Measurements from ENCODE around the gene DNASE1L2.

The DNASE1L2 gene

DNA sequence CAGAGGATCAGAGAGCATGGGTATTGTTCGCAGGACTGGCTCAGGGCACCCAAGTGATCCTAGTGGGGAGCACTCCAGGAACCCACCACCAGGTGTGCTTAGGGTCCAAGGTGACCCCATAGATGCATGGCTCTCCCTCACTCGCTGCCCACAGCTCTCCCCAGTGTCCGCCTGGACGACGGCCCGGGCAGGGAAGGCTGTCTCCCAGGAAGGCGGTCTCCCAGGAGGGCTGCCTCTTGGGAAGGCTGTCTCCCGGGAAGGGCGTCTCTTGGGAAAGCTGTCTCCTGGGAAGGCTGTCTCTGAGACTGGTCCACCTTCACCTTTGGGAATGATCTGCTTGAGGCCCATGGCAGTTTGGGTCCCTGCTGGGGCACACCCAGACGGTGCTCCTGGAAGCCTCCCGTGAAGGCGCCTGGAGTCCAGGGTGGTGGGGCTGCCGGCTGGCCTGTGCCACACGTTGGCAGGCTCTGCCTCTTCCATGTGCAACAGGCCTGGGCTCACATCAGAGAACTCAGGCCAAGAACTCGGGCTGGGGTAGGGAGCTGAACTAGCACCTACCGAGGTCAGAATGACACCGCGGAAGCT, 10.1 kb downstream of the DNASE1L2 start:
- Histone ChIP-seq H3K27me3 (no peaks in the 10 kb centered on the region), H3K4me3 (ENCODE audit: low read depth in 1 of 2, low read length in 1 of 2) (no peak overlapping the region), H3K9me3 (no peaks in the 10 kb centered on the region), H3K36me3 (peaks cover 45% of the 10 kb centered on the region), H3K27ac (no peak overlapping the region), H3K4me1 (ENCODE audit: control insufficient read depth in 1 of 2, insufficient read depth in 1 of 2, low read depth in 1 of 2, low read length in 1 of 2) (peaks cover 8 to 12% of the 10 kb centered on the region in 2 experiments)
- TF ChIP-seq, protein P1, sequence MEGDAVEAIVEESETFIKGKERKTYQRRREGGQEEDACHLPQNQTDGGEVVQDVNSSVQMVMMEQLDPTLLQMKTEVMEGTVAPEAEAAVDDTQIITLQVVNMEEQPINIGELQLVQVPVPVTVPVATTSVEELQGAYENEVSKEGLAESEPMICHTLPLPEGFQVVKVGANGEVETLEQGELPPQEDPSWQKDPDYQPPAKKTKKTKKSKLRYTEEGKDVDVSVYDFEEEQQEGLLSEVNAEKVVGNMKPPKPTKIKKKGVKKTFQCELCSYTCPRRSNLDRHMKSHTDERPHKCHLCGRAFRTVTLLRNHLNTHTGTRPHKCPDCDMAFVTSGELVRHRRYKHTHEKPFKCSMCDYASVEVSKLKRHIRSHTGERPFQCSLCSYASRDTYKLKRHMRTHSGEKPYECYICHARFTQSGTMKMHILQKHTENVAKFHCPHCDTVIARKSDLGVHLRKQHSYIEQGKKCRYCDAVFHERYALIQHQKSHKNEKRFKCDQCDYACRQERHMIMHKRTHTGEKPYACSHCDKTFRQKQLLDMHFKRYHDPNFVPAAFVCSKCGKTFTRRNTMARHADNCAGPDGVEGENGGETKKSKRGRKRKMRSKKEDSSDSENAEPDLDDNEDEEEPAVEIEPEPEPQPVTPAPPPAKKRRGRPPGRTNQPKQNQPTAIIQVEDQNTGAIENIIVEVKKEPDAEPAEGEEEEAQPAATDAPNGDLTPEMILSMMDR (IDR thresholded peaks at IDR 0.05) = no peak

DNA sequence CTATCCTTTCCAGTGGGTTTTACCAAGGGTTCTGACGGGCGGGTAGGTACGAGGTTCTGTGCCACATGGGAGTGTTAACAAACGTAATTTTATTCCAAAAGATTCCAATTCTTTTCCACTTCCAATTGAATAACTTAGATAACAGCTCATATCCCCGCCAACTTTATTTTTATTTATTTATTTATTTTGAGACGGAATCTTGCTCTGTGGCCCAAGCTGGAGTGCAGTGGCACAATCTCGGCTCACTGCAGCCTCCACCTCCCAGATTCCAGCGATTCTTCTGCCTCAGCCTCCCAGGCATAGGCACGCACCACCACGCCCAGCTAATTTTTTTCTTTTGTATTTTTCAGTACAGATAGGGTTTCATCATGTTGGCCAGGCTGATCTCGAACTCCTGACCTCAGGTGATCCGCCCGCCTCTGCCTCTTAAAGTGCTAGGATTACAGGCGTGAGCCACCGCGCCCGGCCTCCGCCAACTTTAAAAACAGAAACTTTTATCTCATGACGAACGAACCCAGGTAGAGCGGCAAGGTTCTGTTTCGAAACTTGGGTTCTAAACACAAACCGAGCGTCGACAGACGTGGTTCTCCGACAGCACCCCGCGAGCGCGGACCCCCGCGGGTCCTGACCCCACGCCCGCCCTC, 14.5 kb downstream of the DNASE1L2 start:
- Histone ChIP-seq H3K36me3 (peaks cover 39% of the 10 kb centered on the region), H3K4me1 (ENCODE audit: control insufficient read depth in 1 of 2, insufficient read depth in 1 of 2, low read depth in 1 of 2, low read length in 1 of 2) (peaks cover 16 to 21% of the 10 kb centered on the region in 2 experiments), H3K27ac (peak overlapping the region; percentile 83), H3K27me3 (no peaks in the 10 kb centered on the region), H3K9me3 (no peaks in the 10 kb centered on the region), H3K4me3 (ENCODE audit: low read depth in 1 of 2, low read length in 1 of 2) (peak overlapping the region; percentile 73)
- TF ChIP-seq, protein P1 (IDR thresholded peaks at IDR 0.05) = no peak

DNA sequence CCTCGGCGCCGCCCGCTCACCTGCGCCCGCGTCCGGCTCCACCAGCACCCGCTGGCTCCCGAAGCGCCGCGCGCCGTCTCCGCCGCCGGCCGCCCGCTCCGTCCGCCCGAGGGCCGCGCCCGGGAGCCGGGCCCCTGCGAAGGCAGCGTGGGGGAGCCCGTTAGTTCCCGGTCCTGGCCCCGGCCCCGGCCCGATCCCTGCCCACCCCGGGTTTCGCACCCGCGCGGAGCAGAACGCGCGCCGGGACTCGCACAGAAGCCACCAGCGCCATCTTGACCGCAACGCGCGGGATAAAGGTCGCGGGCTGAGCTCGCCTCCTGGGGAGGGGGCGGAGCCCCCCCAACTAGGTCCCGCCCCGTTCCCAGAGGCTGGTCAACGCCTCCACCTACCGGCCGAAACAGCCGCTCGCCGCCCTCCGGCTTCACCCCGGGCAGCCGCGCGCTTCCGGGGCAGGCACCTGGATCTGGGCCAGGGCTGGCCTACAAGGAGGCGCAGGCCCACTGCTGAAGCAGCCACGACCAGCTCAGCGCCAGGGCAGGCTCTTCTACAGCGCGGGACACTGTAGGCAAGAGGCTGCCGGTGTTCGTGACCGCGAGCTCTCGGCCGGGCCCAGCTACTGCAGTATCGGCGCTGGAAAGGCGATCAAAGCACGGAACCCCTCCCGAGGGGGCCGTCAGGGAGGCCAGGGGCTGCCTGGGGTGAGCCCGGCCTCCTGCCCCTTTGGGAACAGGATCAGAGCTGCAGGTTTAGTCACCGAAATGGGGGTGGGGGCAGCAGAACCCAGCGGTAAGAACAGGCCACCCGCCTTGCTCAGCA, 15.3 kb downstream of the DNASE1L2 start, which contains the start of gene ECI1:
Gene ECI1 (minus strand): TSS at position 292 of the 816 bp plus-strand sequence. CDS start 21 bp downstream, at position 271.
- Histone ChIP-seq H3K27ac (peak within 1 kb of the TSS; percentile 83), H3K9me3 (no peaks in the 10 kb centered on the region), H3K27me3 (no peaks in the 10 kb centered on the region), H3K4me1 (ENCODE audit: control insufficient read depth in 1 of 2, insufficient read depth in 1 of 2, low read depth in 1 of 2, low read length in 1 of 2) (peaks cover 16 to 21% of the 10 kb centered on the region in 2 experiments), H3K4me3 (ENCODE audit: low read depth in 1 of 2, low read length in 1 of 2) (peak within 1 kb of the TSS; percentile 73), H3K36me3 (peaks cover 39% of the 10 kb centered on the region)
- TF ChIP-seq, protein P1 (IDR thresholded peaks at IDR 0.05) = peak; percentile 96

- TF ChIP-seq, protein P1 (IDR thresholded peaks at IDR 0.05) = no peak
- H3K4me3 ChIP-seq (ENCODE audit: low read depth in 1 of 2, low read length in 1 of 2) = no peak overlapping the region
- H3K27me3 ChIP-seq = no peaks in the 10 kb centered on the region
- no peaks in the 10 kb centered on the region for H3K9me3 ChIP-seq
- H3K4me1 ChIP-seq (ENCODE audit: control insufficient read depth in 1 of 2, insufficient read depth in 1 of 2, low read depth in 1 of 2, low read length in 1 of 2) = peaks cover 16 to 21% of the 10 kb centered on the region in 2 experiments
- H3K27ac ChIP-seq = no peak overlapping the region
- H3K36me3 ChIP-seq = peaks cover 48% of the 10 kb centered on the region
Observed at GRCh38 chr16:2252806-2253148, 16.5 kb downstream of the DNASE1L2 start.

DNA sequence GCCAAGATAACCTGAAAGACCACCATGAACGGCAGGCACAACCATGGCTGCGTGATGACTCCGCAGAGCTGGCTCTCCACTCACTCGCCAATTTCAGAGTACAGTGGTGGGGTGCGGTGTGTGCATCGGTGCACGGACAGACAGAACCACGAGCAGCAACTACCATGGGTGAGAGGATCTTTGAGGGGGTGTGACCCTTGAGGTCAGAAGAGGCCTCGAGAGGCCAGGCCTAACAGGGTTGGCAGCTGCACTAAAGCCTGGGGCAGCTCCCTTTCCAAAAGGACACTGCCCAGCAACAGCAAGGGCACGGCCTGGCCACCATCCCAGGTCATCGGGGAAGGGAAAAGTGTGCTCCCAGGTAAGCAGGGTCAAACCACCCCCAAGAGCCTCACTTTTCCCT, 17.0 kb downstream of the DNASE1L2 start:
- H3K36me3 ChIP-seq = peaks cover 54% of the 10 kb centered on the region

More for the DNA sequence above, 17.0 kb downstream of the DNASE1L2 start:
- H3K27ac ChIP-seq = no peak overlapping the region
- H3K27me3 ChIP-seq = no peaks in the 10 kb centered on the region
- TF ChIP-seq, protein P1 (IDR thresholded peaks at IDR 0.05) = no peak
- no peaks in the 10 kb centered on the region for H3K9me3 ChIP-seq
- peaks cover 16 to 21% of the 10 kb centered on the region in 2 experiments for H3K4me1 ChIP-seq (ENCODE audit: control insufficient read depth in 1 of 2, insufficient read depth in 1 of 2, low read depth in 1 of 2, low read length in 1 of 2)
- H3K4me3 ChIP-seq (ENCODE audit: low read depth in 1 of 2, low read length in 1 of 2) = no peak overlapping the region
